HepG2 (cell line): ENCODE data around the gene ZNF48. TPM values are rescaled to one million over a fixed set of nuclear protein-coding genes. Genes with fewer than 3 reads are reported as not detected.
A peak's percentile ranks its signal among the peaks of the same experiment; 100 is the strongest.

Experiments
- ATAD3A ChIP-seq: sonication (generic); formaldehyde crosslinking; IDR thresholded peaks from 2 replicates; pipeline ENCODE4 v1.4.0; 2020; ENCODE audit warnings: missing genetic modification reagents
- CSRNP1 ChIP-seq: sonication (generic); formaldehyde crosslinking; IDR thresholded peaks from 2 replicates; pipeline ENCODE4 v1.8.1; 2023; ENCODE audit warnings: mild to moderate bottlenecking, missing genetic modification reagents
- HMG20A ChIP-seq: IDR thresholded peaks from 2 replicates; pipeline ENCODE4 v1.6.1; 2016; ENCODE audit warnings: borderline replicate concordance
- HOXA5 ChIP-seq: sonication (generic); formaldehyde crosslinking; IDR thresholded peaks from 2 replicates; pipeline ENCODE4 v1.4.0; 2020; ENCODE audit warnings: missing genetic modification reagents
- KAT7 ChIP-seq: IDR thresholded peaks from 2 replicates; pipeline ENCODE4 v1.6.1; 2018; ENCODE audit warnings: borderline replicate concordance, missing compliant biosample characterization
- MED1 ChIP-seq: sonication (generic); formaldehyde crosslinking; IDR thresholded peaks from 2 replicates; pipeline ENCODE4 v1.4.0; 2020; ENCODE audit warnings: missing genetic modification reagents
- MEF2D ChIP-seq: sonication (generic); formaldehyde crosslinking; IDR thresholded peaks from 2 replicates; pipeline ENCODE4 v1.5.1; 2020; ENCODE audit warnings: mild to moderate bottlenecking, missing genetic modification reagents
- MXD4 ChIP-seq: IDR thresholded peaks from 2 replicates; pipeline ENCODE4 v1.6.1; 2016; ENCODE audit warnings: mild to moderate bottlenecking, missing biosample characterization, missing genetic modification reagents
- RFX3 ChIP-seq: IDR thresholded peaks from 2 replicates; pipeline ENCODE4 v1.6.1; 2016; ENCODE audit warnings: missing biosample characterization, missing genetic modification reagents
- RNF2 ChIP-seq: fragments of 450-650 bp; conservative IDR thresholded peaks from 2 replicates; pipeline ENCODE4 v1.6.1; 2016; ENCODE audit warnings: low read depth
- SKI ChIP-seq: fragments of 450-650 bp; IDR thresholded peaks from one replicate; pipeline ENCODE4 v1.6.1; 2018; ENCODE audit warnings: mild to moderate bottlenecking; ENCODE audit not compliant: partially characterized antibody
- SNAPC2 ChIP-seq: sonication (generic); formaldehyde crosslinking; IDR thresholded peaks from 2 replicates; pipeline ENCODE4 v1.8.1; 2022; ENCODE audit warnings: mild to moderate bottlenecking, missing genetic modification reagents
- SP5 ChIP-seq: IDR thresholded peaks from 2 replicates; pipeline ENCODE4 v1.6.1; 2016; ENCODE audit warnings: low read depth, borderline replicate concordance
- THAP11 ChIP-seq: IDR thresholded peaks from 2 replicates; pipeline ENCODE4 v1.6.1; 2016; ENCODE audit warnings: missing biosample characterization, missing genetic modification reagents
- ZBTB26 ChIP-seq: IDR thresholded peaks from 2 replicates; pipeline ENCODE4 v1.6.1; 2016; ENCODE audit warnings: missing compliant biosample characterization, missing genetic modification reagents, borderline replicate concordance
- ZBTB34 ChIP-seq: sonication (generic); formaldehyde crosslinking; IDR thresholded peaks from 2 replicates; pipeline ENCODE4 v1.8.0; 2022; ENCODE audit warnings: mild to moderate bottlenecking, missing genetic modification reagents
- ZBTB42 ChIP-seq: sonication (generic); formaldehyde crosslinking; IDR thresholded peaks from 2 replicates; pipeline ENCODE4 v1.5.0; 2020; ENCODE audit warnings: mild to moderate bottlenecking, missing genetic modification reagents
- ZBTB8A ChIP-seq: sonication (generic); formaldehyde crosslinking; IDR thresholded peaks from 2 replicates; pipeline ENCODE4 v1.4.0; 2020; ENCODE audit warnings: mild to moderate bottlenecking, low read depth, missing genetic modification reagents, borderline replicate concordance
- ZC3H13 ChIP-seq: sonication (generic); formaldehyde crosslinking; IDR thresholded peaks from 2 replicates; pipeline ENCODE4 v1.8.1; 2023; ENCODE audit warnings: mild to moderate bottlenecking, missing genetic modification reagents, moderate library complexity
- ZNF576 ChIP-seq: sonication (generic); formaldehyde crosslinking; IDR thresholded peaks from 2 replicates; pipeline ENCODE4 v1.4.0; 2020; ENCODE audit warnings: mild to moderate bottlenecking, missing genetic modification reagents
- ZNF777 ChIP-seq: sonication (generic); formaldehyde crosslinking; IDR thresholded peaks from 2 replicates; pipeline ENCODE4 v1.4.0; 2020; ENCODE audit warnings: missing genetic modification reagents
- ZNF781 ChIP-seq: sonication (generic); formaldehyde crosslinking; IDR thresholded peaks from 2 replicates; pipeline ENCODE4 v1.5.1; 2020; ENCODE audit warnings: borderline replicate concordance, mild to moderate bottlenecking, missing genetic modification reagents; ENCODE audit errors: not compliant biosample characterization
- ZXDC ChIP-seq: sonication (generic); formaldehyde crosslinking; IDR thresholded peaks from 2 replicates; pipeline ENCODE4 v1.5.0; 2020; ENCODE audit warnings: mild to moderate bottlenecking, missing genetic modification reagents
- polyA plus RNA-seq, 8 experiments: library from polyadenylated mRNA; depleted of rRNA in 3 of 8; stranded (reverse) in 7 of 8; unstranded in 1 of 8; fragments of >200 nt; fragmentation: Illumina TruSeq in 4 of 8; extraction: Trizol in 4 of 8; gene quantifications; 2 replicates each; pipeline versions ENCODE4 v1.2.1 to v1.2.3, GENCODE V29; 2011 to 2016; ENCODE audit warnings: low read depth in 4 of 8, missing spikeins in 1 of 8, mixed read lengths in 1 of 8; ENCODE audit not compliant: insufficient read depth in 1 of 8
- total RNA-seq, 5 experiments: library from RNA; depleted of rRNA; stranded (reverse); fragments of >200 nt; fragmentation: Illumina TruSeq; extraction: Trizol; gene quantifications; 2 replicates each; pipeline ENCODE4 v1.2.3, GENCODE V29; 2016; ENCODE audit warnings: low read depth in 1 of 5

Gene ZNF48
- total and polyA plus RNA-seq, 2 of the 13 experiments (the other 11 are each of a cell fraction or from before 2014, with no cell fraction given), result 9.9 to 12.3 TPM

GRCh38 chr16:30429678-30430427 is 34.6 kb downstream of the ZNF48 start, which contains the start of gene DCTPP1 (continued):
- TF ChIP-seq MED1 (peak; percentile 85), ZBTB34 (peak; percentile 63; the same call in 1 of the 2 replicates), ZBTB26 (CRISPR knock-in tag) (peak; percentile 75; the same call in 1 of the 2 replicates), ZNF781 (CRISPR knock-in tag) (peak; percentile 55), ZXDC (CRISPR knock-in tag) (no peak), ZC3H13 (CRISPR knock-in tag) (peak; percentile 82; the same call in 1 of the 2 replicates), ZBTB8A (peak; percentile 70; the same call in 1 of the 2 replicates), MEF2D (CRISPR knock-in tag) (peak; percentile 92), ATAD3A (no peak), ZNF777 (CRISPR knock-in tag) (no peak), KAT7 (CRISPR knock-in tag) (no peak; the same call in 1 of the 2 replicates), HOXA5 (CRISPR knock-in tag) (peak; percentile 70; the same call in 1 of the 2 replicates), CSRNP1 (CRISPR knock-in tag) (peak; percentile 96), SNAPC2 (CRISPR knock-in tag) (peak; percentile 98), RFX3 (CRISPR knock-in tag) (no peak), SP5 (CRISPR knock-in tag) (peak; percentile 45; the same call in 1 of the 2 replicates), ZNF576 (CRISPR knock-in tag) (peak; percentile 81; the same call in 1 of the 2 replicates), THAP11 (peak; percentile 83), RNF2 (no peak; the same call in 1 of the 2 replicates), MXD4 (peak; percentile 82), ZBTB42 (CRISPR knock-in tag) (0 out of 2 replicates have a peak, but pooled peaks have one; percentile 16), HMG20A (CRISPR knock-in tag) (no peak), SKI (peak; percentile 62)
